Adrenal gland (tissue), 5 donors: Measurements from ENCODE around the gene PRMT7.

Source experiments
- CTCF ChIP-seq, 6 experiments: fragments of 450-650 bp in 4 of 6; fragments of 200-600 bp in 2 of 6; sonication (generic) in 1 of 6; IDR thresholded peaks; 1 replicate in 5 of 6; 2 replicates in 1 of 6; pipeline versions ENCODE4 v1.5.1 to v1.8.0; 2016 to 2021; ENCODE audit warnings: antibody characterized with exemption in 6 of 6, mild to moderate bottlenecking in 2 of 6, moderate library complexity in 1 of 6
- POLR2A ChIP-seq, 2 donors: fragments of 450-650 bp; IDR thresholded peaks; one replicate each; pipeline ENCODE4 v1.6.1; 2017; ENCODE audit warnings: antibody characterized with exemption in 2 of 2, mild to moderate bottlenecking in 2 of 2, moderate library complexity in 1 of 2
- donor health status: DM: no; HTN: no; CAD: no.

GRCh38 chr16:68287276-68288251 lies 23.3 kb upstream of the PRMT7 start:
- TF ChIP-seq POLR2A (IDR thresholded peaks at IDR 0.05) (peak in 1 of 2 donors; percentile 22), CTCF (IDR thresholded peaks at IDR 0.05) (peak in 5 of 6 experiments; percentile 23 to 62 (median 48))
